OCI-M1 (cell line): Measurements from ENCODE around the gene SLC39A7.

Experiments
- DNase-seq: peaks from one replicate; lab custom pipeline; 2025; lab: John Stamatoyannopoulos, UW

The SLC39A7 gene

GRCh38 chr6:33190504-33191107 lies 10.1 kb upstream of the SLC39A7 start:
- no peak for DNase-seq

GRCh38 chr6:33191383-33192104 lies 9.1 kb upstream of the SLC39A7 start:
- no peak for DNase-seq

GRCh38 chr6:33192105-33192646 lies 8.5 kb upstream of the SLC39A7 start, which contains the start of gene COL11A2:
Gene COL11A2, minus strand, starts transcription at chr6:33192467. Its CDS starts 227 bp downstream, at chr6:33192240.
- DNase-seq: no peak

GRCh38 chr6:33192671-33193602 lies 7.7 kb upstream of the SLC39A7 start:
- no peak for DNase-seq

GRCh38 chr6:33193619-33194018 lies 7.0 kb upstream of the SLC39A7 start:
- DNase-seq: no peak

GRCh38 chr6:33194431-33194979 lies 6.2 kb upstream of the SLC39A7 start:
- no peak for DNase-seq

- no peak for DNase-seq
Measured at GRCh38 chr6:33195304-33196165, 5.1 kb upstream of the SLC39A7 start.

- DNase-seq: peak; percentile 96
Measured at GRCh38 chr6:33197431-33198048, 3.1 kb upstream of the SLC39A7 start.

GRCh38 chr6:33198159-33198852 lies 2.4 kb upstream of the SLC39A7 start:
- no peak for DNase-seq

- peak; percentile 30 for DNase-seq
Measured at GRCh38 chr6:33198853-33199436, 1.7 kb upstream of the SLC39A7 start.

- peak; percentile 97 for DNase-seq
Measured at GRCh38 chr6:33199687-33200218, 914 bp upstream of the SLC39A7 start.

GRCh38 chr6:33201147-33201545 lies 479 bp downstream of the SLC39A7 start:
- peak; percentile 78 for DNase-seq

GRCh38 chr6:33201935-33202334 lies 1.3 kb downstream of the SLC39A7 start:
- DNase-seq: no peak

GRCh38 chr6:33202799-33203198 lies 2.1 kb downstream of the SLC39A7 start:
- DNase-seq: no peak

- no peak for DNase-seq
Measured at GRCh38 chr6:33203443-33204164, 2.9 kb downstream of the SLC39A7 start.

- no peak for DNase-seq
Measured at GRCh38 chr6:33204165-33204414, 3.4 kb downstream of the SLC39A7 start.

- peak; percentile 97 for DNase-seq
Measured at GRCh38 chr6:33204415-33205190, 3.9 kb downstream of the SLC39A7 start, which contains the start of gene HSD17B8. Gene HSD17B8, plus strand, starts transcription at chr6:33204655. Its CDS starts 14 bp downstream, at chr6:33204669.
